HepG2 (cell line): ENCODE measurements around the gene PLET1. TPM values are rescaled to one million over a fixed set of nuclear protein-coding genes. Genes with fewer than 3 reads are reported as not detected.

ENCODE experiments used
- ATAC-seq: fragments of 200-7000 bp; cut with Tn5 transposase; 3 replicates; pipeline ENCODE4 v1.9.1; 2020; ENCODE audit warnings: mild to moderate bottlenecking, moderate library complexity
- BruUV-seq: library from RNA; stranded (reverse); fragments of 400-500 nt; replicated peaks from 2 replicates; lab custom pipeline; 2021; lab: Mats Ljungman, UMichigan
- CTCF ChIA-PET: fragments of 300-600 bp; formaldehyde crosslinking; extraction: SDS; loops from one replicate; lab custom pipeline; 2021; ENCODE audit warnings: low total read pairs, inconsistent platforms, low intra/inter-chr PET ratio; lab: Yijun Ruan, JAX
- POLR2A ChIA-PET: fragments of 350-600 bp; sonication (Branson Sonifier 250); formaldehyde crosslinking; loops from one replicate; lab custom pipeline; 2020; ENCODE audit warnings: antibody characterized with exemption, inconsistent platforms; lab: Yijun Ruan, JAX
- DNase-seq: peaks from one replicate; pipeline ENCODE4 v3.0.0-alpha.2; 2015; ENCODE audit warnings: low spot score
- FAIRE-seq: peaks from 3 replicates; lab custom pipeline; 2011; peaks lifted over from hg19 to GRCh38; lab: Jason Lieb, UNC
- H2AFZ ChIP-seq: one replicate; pipeline ENCODE4 v1.6.1; 2011; ENCODE audit warnings: low read length, inconsistent platforms
- H3K27ac ChIP-seq: fragments of 300-600 bp; 3 replicates; pipeline ENCODE4 v1.8.0; 2011; ENCODE audit warnings: mixed run types, mild to moderate bottlenecking, mixed read lengths, low read length, inconsistent platforms; ENCODE audit not compliant: insufficient read depth; ENCODE audit errors: extremely low read length
- H3K27me3 ChIP-seq, 2 experiments: fragments of 200-600 bp in 1 of 2; 2 replicates in 1 of 2; 3 replicates in 1 of 2; pipeline versions ENCODE4 v1.6.0 to v1.8.0; 2011; ENCODE audit warnings: low read length in 2 of 2, mild to moderate bottlenecking in 2 of 2, moderate library complexity in 2 of 2, inconsistent platforms in 1 of 2; ENCODE audit not compliant: insufficient read depth in 2 of 2, control insufficient read depth in 1 of 2
- H3K36me3 ChIP-seq, 2 experiments: fragments of 200-600 bp in 1 of 2; replicated peaks in 1 of 2; 2 replicates in 1 of 2; 3 replicates in 1 of 2; pipeline versions ENCODE4 v1.5.1 to v1.8.0; 2011; ENCODE audit warnings: low read length in 2 of 2, inconsistent platforms in 1 of 2; ENCODE audit not compliant: insufficient read depth in 2 of 2, control insufficient read depth in 1 of 2
- H3K4me1 ChIP-seq: 2 replicates; pipeline ENCODE4 v1.5.1; 2012; ENCODE audit warnings: low read length, inconsistent platforms; ENCODE audit not compliant: insufficient read depth
- H3K4me2 ChIP-seq: 2 replicates; pipeline ENCODE4 v1.6.0; 2011; ENCODE audit warnings: low read depth, low read length, inconsistent platforms
- H3K4me3 ChIP-seq, 3 experiments: fragments of 200-600 bp in 1 of 3; sonication (generic), shearing (Covaris generic) in 1 of 3; replicated peaks in 1 of 3; 2 replicates each; pipeline ENCODE4 v1.5.1; 2011 to 2016; ENCODE audit warnings: low read length in 3 of 3, inconsistent platforms in 2 of 3, low read depth in 2 of 3, mild to moderate bottlenecking in 2 of 3, control low read depth in 1 of 3, mixed read lengths in 1 of 3; ENCODE audit not compliant: insufficient read depth in 1 of 3
- H3K79me2 ChIP-seq: one replicate; pipeline ENCODE4 v1.6.1; 2011; ENCODE audit warnings: low read length, inconsistent platforms; ENCODE audit not compliant: insufficient read depth
- H3K9ac ChIP-seq: 2 replicates; pipeline ENCODE4 v1.6.0; 2011; ENCODE audit warnings: mild to moderate bottlenecking, low read depth, low read length, inconsistent platforms; ENCODE audit not compliant: insufficient read depth
- H3K9me3 ChIP-seq: 2 replicates; pipeline ENCODE4 v1.5.1; 2012; ENCODE audit warnings: mild to moderate bottlenecking, low read length
- H4K20me1 ChIP-seq: 2 replicates; pipeline ENCODE4 v1.6.0; 2011; ENCODE audit warnings: inconsistent platforms, mild to moderate bottlenecking, low read length, moderate library complexity; ENCODE audit not compliant: insufficient read depth
- ATF4 ChIP-seq, 2 experiments: fragments of 450-650 bp in 1 of 2; sonication (generic) in 1 of 2; formaldehyde crosslinking; IDR thresholded peaks; 2 replicates each; pipeline versions ENCODE4 v1.5.0 to v1.8.0; 2020 to 2022; ENCODE audit warnings: mild to moderate bottlenecking in 1 of 2, missing genetic modification reagents in 1 of 2
- MAFK ChIP-seq, 2 experiments: IDR thresholded peaks in 1 of 2; conservative IDR thresholded peaks in 1 of 2; 2 replicates each; pipeline ENCODE4 v1.6.1; 2011; ENCODE audit warnings: improper control_type of control experiment in 2 of 2, low read length in 2 of 2
- PITX1 ChIP-seq: sonication (generic); formaldehyde crosslinking; IDR thresholded peaks from 2 replicates; pipeline ENCODE4 v1.5.1; 2020; ENCODE audit warnings: mild to moderate bottlenecking, missing genetic modification reagents
- SMAD9 ChIP-seq: sonication (generic); formaldehyde crosslinking; IDR thresholded peaks from 2 replicates; pipeline ENCODE4 v1.5.1; 2020; ENCODE audit warnings: mild to moderate bottlenecking, missing genetic modification reagents
- TEAD3 ChIP-seq: optimal IDR thresholded peaks from 2 replicates; pipeline ENCODE3; 2016; ENCODE audit warnings: borderline replicate concordance
- ZBTB34 ChIP-seq: sonication (generic); formaldehyde crosslinking; IDR thresholded peaks from 2 replicates; pipeline ENCODE4 v1.8.0; 2022; ENCODE audit warnings: mild to moderate bottlenecking, missing genetic modification reagents
- WGBS: methylation state at CpG from one replicate; pipeline ENCODE4 v1.1.6; 2017; ENCODE audit warnings: low lambda C conversion rate; 5-methylcytosine and 5-hydroxymethylcytosine counted together
- in situ Hi-C: cut with HindIII; loops from 2 replicates; pipeline ENCODE4 v1.10.0; 2017; ENCODE audit warnings: low pct_unique_long_range_greater_than_20kb; ENCODE audit not compliant: extremely low pct_ligation_motif_present
- intact Hi-C: fragments of 100-400 bp; cut with micrococcal nuclease; formaldehyde crosslinking; loops from one replicate; pipeline ENCODE4 v1.10.0; 2022; ENCODE audit not compliant: unreplicated experiment
- polyA plus RNA-seq, 8 experiments: library from polyadenylated mRNA; depleted of rRNA in 3 of 8; stranded (reverse) in 7 of 8; unstranded in 1 of 8; fragments of >200 nt; fragmentation: Illumina TruSeq in 4 of 8; extraction: Trizol in 4 of 8; gene quantifications; 2 replicates each; pipeline versions ENCODE4 v1.2.1 to v1.2.3, GENCODE V29; 2011 to 2016; ENCODE audit warnings: low read depth in 4 of 8, missing spikeins in 1 of 8, mixed read lengths in 1 of 8; ENCODE audit not compliant: insufficient read depth in 1 of 8
- total RNA-seq, 5 experiments: library from RNA; depleted of rRNA; stranded (reverse); fragments of >200 nt; fragmentation: Illumina TruSeq; extraction: Trizol; gene quantifications; 2 replicates each; pipeline ENCODE4 v1.2.3, GENCODE V29; 2016; ENCODE audit warnings: low read depth in 1 of 5

PLET1 gene
- total and polyA plus RNA-seq, 2 of the 13 experiments (the other 11 are each of a cell fraction or from before 2014, with no cell fraction given): not detected

GRCh38 chr11:112278803-112279202, 18.1 kb upstream of the PLET1 start:
- in situ Hi-C loops: no loop called here
- WGBS: 65% methylated on average over 3 of the region's 3 CpGs

GRCh38 chr11:112277941-112278340, 17.3 kb upstream of the PLET1 start:
- intact Hi-C loops: no loop called here
- POLR2A ChIA-PET: no interaction called here
- no peak for TF ChIP-seq ZBTB34 (CRISPR knock-in tag)
- TF ChIP-seq TEAD3 (CRISPR knock-in tag): peak; percentile 31
- TF ChIP-seq MAFK (conservative IDR thresholded peaks at IDR 0.05 in 1 of 2, IDR thresholded peaks at IDR 0.05 in 1 of 2; ENCODE audit: low read length in 2 of 2): no peak
- no peak for TF ChIP-seq ATF4 (CRISPR knock-in tag; IDR thresholded peaks at IDR 0.05)
- TF ChIP-seq SMAD9: no peak

More at GRCh38 chr11:112278803-112279202, 18.1 kb upstream of the PLET1 start:
- intact Hi-C loops: no loop called here
- no TSS peak for BruUV-seq
- H3K4me2 ChIP-seq: no peak overlapping the region
- no peaks in the 10 kb centered on the region for H3K79me2 ChIP-seq
- H3K4me3 ChIP-seq: no peak overlapping the region
- no peak for DNase-seq
- ChIA-PET CTCF (interaction anchor here (1.1 to 7.1 kb wide), 2 partner anchors 34 to 58 kb away, joined by 3 to 128 read pairs; no protein-coding TSS in a partner anchor), POLR2A (no interaction called here)
- no peaks in the 10 kb centered on the region for H3K36me3 ChIP-seq
- no peaks in the 10 kb centered on the region for H3K27me3 ChIP-seq
- ATAC-seq: no peak
- H3K27ac ChIP-seq: no peak overlapping the region
- H3K4me1 ChIP-seq: peaks cover 23% of the 10 kb centered on the region
- H3K9ac ChIP-seq: no peak overlapping the region
- no peaks in the 10 kb centered on the region for H3K9me3 ChIP-seq
- no peak for TF ChIP-seq PITX1 (CRISPR knock-in tag)
- TF ChIP-seq, all 625 proteins: peak for 0
- no peak for FAIRE-seq
- Histone ChIP-seq H2AFZ (no peak overlapping the region), H4K20me1 (no peaks in the 10 kb centered on the region)

More at GRCh38 chr11:112277941-112278340, 17.3 kb upstream of the PLET1 start:
- FAIRE-seq (no peak), ATAC-seq (no peak), DNase-seq (peak; percentile 29)
- peaks cover 23% of the 10 kb centered on the region for H3K4me1 ChIP-seq
- no peaks in the 10 kb centered on the region for H3K36me3 ChIP-seq
- H3K79me2 ChIP-seq: no peaks in the 10 kb centered on the region
- no peaks in the 10 kb centered on the region for H3K27me3 ChIP-seq
- H4K20me1 ChIP-seq: no peaks in the 10 kb centered on the region
- no TSS peak for BruUV-seq
- H3K9ac ChIP-seq: no peak overlapping the region
- no peak overlapping the region for H3K27ac ChIP-seq
- CTCF ChIA-PET: interaction anchor here (7.1 kb wide), 1 partner anchor 58 kb away, joined by 128 read pairs; no protein-coding TSS in a partner anchor
- no peak overlapping the region for H3K4me3 ChIP-seq
- no peaks in the 10 kb centered on the region for H3K9me3 ChIP-seq
- in situ Hi-C loops: no loop called here
- H3K4me2 ChIP-seq: no peak overlapping the region
- H2AFZ ChIP-seq: no peak overlapping the region
